ENCODE measurements around the gene ARMH3. TPM values are rescaled to one million over a fixed set of nuclear protein-coding genes. Genes with fewer than 3 reads are reported as not detected.

Gene ARMH3
- total RNA-seq, 2 experiments from 2014 or later, result 7.9 to 24.3 TPM

DNA sequence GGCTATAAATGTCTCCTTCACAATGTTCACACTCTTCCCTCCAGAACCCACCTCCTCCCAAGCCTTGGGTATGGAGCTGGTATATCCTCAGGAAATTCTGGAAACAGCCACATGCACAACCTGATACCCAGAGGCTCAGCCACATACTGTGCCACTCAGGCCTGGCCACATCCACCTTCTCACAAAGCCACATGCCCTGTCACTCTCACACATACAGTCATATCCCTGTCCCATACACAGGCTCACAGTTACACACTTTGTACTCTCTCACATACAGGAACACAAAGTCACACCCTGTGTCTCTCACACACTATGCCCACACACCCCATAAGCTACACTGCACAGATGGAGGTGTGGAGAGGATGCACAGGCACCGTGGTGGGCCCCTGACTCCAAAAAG, 222.5 kb downstream of the ARMH3 start:
- Histone ChIP-seq H3K9me3 (ENCODE audit: low read length) (no peaks in the 10 kb centered on the region), H3K4me1 (ENCODE audit: insufficient read depth, low read length, poor library complexity, severe bottlenecking) (peaks cover 38% of the 10 kb centered on the region), H3K9me2 (ENCODE audit: insufficient read depth, low read length) (no peaks in the 10 kb centered on the region), H3K36me3 (ENCODE audit: insufficient read depth, low read length) (no peaks in the 10 kb centered on the region), H3K4me2 (ENCODE audit: low read length) (no peak overlapping the region), H3K4me3 (ENCODE audit: low read depth, low read length, poor library complexity, severe bottlenecking) (no peak overlapping the region), H3K27ac (ENCODE audit: low read depth, low read length, poor library complexity, severe bottlenecking) (no peak overlapping the region), H4K20me1 (ENCODE audit: insufficient read depth, low read length) (no peaks in the 10 kb centered on the region), H2AFZ (ENCODE audit: low read length) (no peak overlapping the region), H3K79me2 (ENCODE audit: insufficient read depth, low read depth, low read length) (no peaks in the 10 kb centered on the region)
- ChIA-PET POLR2A (interaction anchor here (1.8 kb wide), 1 partner anchor 15 kb away, joined by 4 read pairs; the partner anchor contains the start of gene OGA), CTCF (ENCODE audit: unreplicated experiment) (no interaction called here)
- BruUV-seq (replicated peaks), result no TSS peak
- TF ChIP-seq, protein P1, sequence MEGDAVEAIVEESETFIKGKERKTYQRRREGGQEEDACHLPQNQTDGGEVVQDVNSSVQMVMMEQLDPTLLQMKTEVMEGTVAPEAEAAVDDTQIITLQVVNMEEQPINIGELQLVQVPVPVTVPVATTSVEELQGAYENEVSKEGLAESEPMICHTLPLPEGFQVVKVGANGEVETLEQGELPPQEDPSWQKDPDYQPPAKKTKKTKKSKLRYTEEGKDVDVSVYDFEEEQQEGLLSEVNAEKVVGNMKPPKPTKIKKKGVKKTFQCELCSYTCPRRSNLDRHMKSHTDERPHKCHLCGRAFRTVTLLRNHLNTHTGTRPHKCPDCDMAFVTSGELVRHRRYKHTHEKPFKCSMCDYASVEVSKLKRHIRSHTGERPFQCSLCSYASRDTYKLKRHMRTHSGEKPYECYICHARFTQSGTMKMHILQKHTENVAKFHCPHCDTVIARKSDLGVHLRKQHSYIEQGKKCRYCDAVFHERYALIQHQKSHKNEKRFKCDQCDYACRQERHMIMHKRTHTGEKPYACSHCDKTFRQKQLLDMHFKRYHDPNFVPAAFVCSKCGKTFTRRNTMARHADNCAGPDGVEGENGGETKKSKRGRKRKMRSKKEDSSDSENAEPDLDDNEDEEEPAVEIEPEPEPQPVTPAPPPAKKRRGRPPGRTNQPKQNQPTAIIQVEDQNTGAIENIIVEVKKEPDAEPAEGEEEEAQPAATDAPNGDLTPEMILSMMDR (conservative IDR thresholded peaks at IDR 0.05; ENCODE audit: low read length), result no peak
- no peak for TF ChIP-seq EZH2phosphoT487 (IDR thresholded peaks at IDR 0.05; ENCODE audit: borderline replicate concordance, low read depth, low read length)
- intact Hi-C loops (cut with micrococcal nuclease; ENCODE audit: unreplicated experiment), result loop anchor here (5.0 kb wide), 1 partner anchor 809 kb away; the partner anchor contains the start of gene TRIM8
- no peak for DNase-seq (ENCODE audit: low spot score)

DNA sequence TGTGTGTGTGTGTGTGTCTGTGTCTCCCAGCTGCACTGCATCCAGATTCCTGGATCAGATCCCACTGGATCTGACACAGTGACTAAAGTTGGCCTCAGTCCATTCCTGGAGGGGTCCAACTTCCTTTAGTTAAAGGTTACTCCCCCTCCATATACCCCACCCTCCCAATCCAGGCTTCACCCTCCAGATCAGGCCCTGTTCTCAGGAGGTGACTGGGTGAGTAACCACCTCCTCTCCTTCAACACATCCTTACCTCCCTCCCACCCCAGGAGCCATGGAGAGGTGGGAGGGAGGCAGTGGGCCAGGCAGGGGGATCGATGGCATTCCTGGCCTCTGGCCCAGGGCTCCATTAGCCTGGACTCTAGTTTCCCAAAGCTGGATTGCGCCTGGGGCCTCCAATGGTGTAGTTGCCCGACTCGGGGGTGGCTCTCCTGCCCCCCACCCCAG, 223.6 kb downstream of the ARMH3 start:
- intact Hi-C loops (cut with micrococcal nuclease; ENCODE audit: unreplicated experiment), result loop anchor here (5.0 kb wide), 1 partner anchor 810 kb away; the partner anchor contains the start of gene TRIM8
- Histone ChIP-seq H3K9me3 (ENCODE audit: low read length) (no peaks in the 10 kb centered on the region), H3K36me3 (ENCODE audit: insufficient read depth, low read length) (no peaks in the 10 kb centered on the region), H3K4me3 (ENCODE audit: low read depth, low read length, poor library complexity, severe bottlenecking) (no peak overlapping the region), H4K20me1 (ENCODE audit: insufficient read depth, low read length) (no peaks in the 10 kb centered on the region), H3K79me2 (ENCODE audit: insufficient read depth, low read depth, low read length) (no peaks in the 10 kb centered on the region), H3K9me2 (ENCODE audit: insufficient read depth, low read length) (no peaks in the 10 kb centered on the region), H2AFZ (ENCODE audit: low read length) (no peak overlapping the region), H3K4me1 (ENCODE audit: insufficient read depth, low read length, poor library complexity, severe bottlenecking) (peaks cover 38% of the 10 kb centered on the region), H3K4me2 (ENCODE audit: low read length) (no peak overlapping the region), H3K27ac (ENCODE audit: low read depth, low read length, poor library complexity, severe bottlenecking) (no peak overlapping the region)
- TF ChIP-seq, protein P1 (conservative IDR thresholded peaks at IDR 0.05; ENCODE audit: low read length), result no peak
- TF ChIP-seq EZH2phosphoT487 (IDR thresholded peaks at IDR 0.05; ENCODE audit: borderline replicate concordance, low read depth, low read length), result no peak
- DNase-seq (ENCODE audit: low spot score), result no peak
- ChIA-PET POLR2A (interaction anchor here (0.7 to 1.8 kb wide), 4 partner anchors 8 to 236 kb away, joined by 4 to 6 read pairs (median 4); partner anchors contain the start of gene OGA), CTCF (ENCODE audit: unreplicated experiment) (no interaction called here)
- no TSS peak for BruUV-seq (replicated peaks)

DNA sequence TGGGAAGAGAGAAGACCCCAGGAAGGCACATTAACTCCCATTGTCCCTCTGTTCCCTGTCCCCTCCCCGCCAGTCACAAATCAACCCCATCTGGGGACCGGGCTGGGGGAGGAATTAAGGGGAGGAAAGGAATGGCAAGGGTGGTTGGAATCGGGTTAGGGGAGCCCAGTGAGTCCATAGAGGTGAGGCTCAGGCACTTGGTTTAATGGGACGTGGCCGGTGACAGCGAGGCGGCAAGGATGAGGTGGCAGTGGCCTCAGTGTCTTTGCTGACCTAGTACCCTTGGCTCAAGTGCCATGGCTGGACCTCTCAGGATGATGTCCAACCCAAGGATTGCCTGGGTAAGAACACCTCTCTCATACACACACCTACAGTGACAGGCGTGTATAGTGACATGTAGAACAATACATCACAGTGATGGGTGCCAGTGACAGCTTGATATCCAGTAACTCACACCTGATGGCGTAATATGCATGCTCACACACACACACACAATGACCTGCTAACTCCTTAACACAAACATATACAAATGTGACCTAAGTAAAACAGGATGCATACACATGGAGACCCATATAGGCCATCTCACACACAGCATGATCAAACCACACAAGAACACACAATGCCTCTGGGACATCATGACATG, 224.7 kb downstream of the ARMH3 start:
- Histone ChIP-seq H3K4me1 (ENCODE audit: insufficient read depth, low read length, poor library complexity, severe bottlenecking) (peaks cover 38% of the 10 kb centered on the region), H3K36me3 (ENCODE audit: insufficient read depth, low read length) (no peaks in the 10 kb centered on the region), H3K9me3 (ENCODE audit: low read length) (no peaks in the 10 kb centered on the region), H3K79me2 (ENCODE audit: insufficient read depth, low read depth, low read length) (no peaks in the 10 kb centered on the region), H3K4me2 (ENCODE audit: low read length) (peak overlapping the region; percentile 74), H3K27ac (ENCODE audit: low read depth, low read length, poor library complexity, severe bottlenecking) (peak overlapping the region; percentile 87), H3K4me3 (ENCODE audit: low read depth, low read length, poor library complexity, severe bottlenecking) (peak overlapping the region; percentile 65), H3K9me2 (ENCODE audit: insufficient read depth, low read length) (no peaks in the 10 kb centered on the region), H2AFZ (ENCODE audit: low read length) (peak overlapping the region; percentile 68), H4K20me1 (ENCODE audit: insufficient read depth, low read length) (no peaks in the 10 kb centered on the region)
- POLR2A ChIA-PET, result no interaction called here
- intact Hi-C loops (cut with micrococcal nuclease; ENCODE audit: unreplicated experiment), result loop anchor here (5.0 kb wide), 1 partner anchor 811 kb away; the partner anchor contains the start of gene TRIM8
- CTCF ChIA-PET (ENCODE audit: unreplicated experiment), result interaction anchor here (0.6 kb wide), 1 partner anchor 216 kb away, joined by 3 read pairs; no protein-coding TSS in a partner anchor
- BruUV-seq (replicated peaks), result no TSS peak
- TF ChIP-seq, protein P1 (conservative IDR thresholded peaks at IDR 0.05; ENCODE audit: low read length), result no peak
- TF ChIP-seq EZH2phosphoT487 (IDR thresholded peaks at IDR 0.05; ENCODE audit: borderline replicate concordance, low read depth, low read length), result no peak
- no peak for DNase-seq (ENCODE audit: low spot score)
